Tibial artery (tissue), 4 donors: ENCODE results near the gene FAM83G.

Experiments used
- DNase-seq, 2 donors: peaks; one replicate each; pipeline ENCODE4 v3.0.0-alpha.2; 2019
- H3K27ac ChIP-seq, 2 donors: fragments of 200-600 bp; sonication (generic) in 1 of 2; 1 replicate in 1 of 2; 2 replicates in 1 of 2; pipeline ENCODE4 v1.5.1; 2018 to 2019; ENCODE audit warnings: mild to moderate bottlenecking in 1 of 2
- H3K27me3 ChIP-seq, 2 donors: fragments of 200-600 bp; sonication (generic) in 1 of 2; one replicate each; pipeline versions ENCODE4 v1.5.1 to v1.6.0; 2016 to 2019
- H3K36me3 ChIP-seq, 3 donors: fragments of 200-600 bp; sonication (generic) in 2 of 3; one replicate each; pipeline ENCODE4 v1.5.1; 2016 to 2019; ENCODE audit warnings: mild to moderate bottlenecking in 2 of 3
- H3K4me1 ChIP-seq, 4 donors: fragments of 200-600 bp; sonication (generic) in 2 of 4; 1 replicate in 3 of 4; 2 replicates in 1 of 4; pipeline ENCODE4 v1.5.1; 2016 to 2019
- H3K4me3 ChIP-seq, 2 donors: fragments of 200-600 bp; sonication (generic) in 1 of 2; 1 replicate in 1 of 2; 2 replicates in 1 of 2; pipeline ENCODE4 v1.5.1; 2018 to 2019; ENCODE audit warnings: mild to moderate bottlenecking in 2 of 2
- H3K9me3 ChIP-seq, 3 donors: fragments of 200-600 bp; sonication (generic) in 1 of 3; one replicate each; pipeline ENCODE4 v1.5.1; 2016 to 2019
- intact Hi-C: fragments of 100-400 bp; cut with DNase I; formaldehyde crosslinking; loops from one replicate; pipeline ENCODE4 v1.15.0; 2023; ENCODE audit warnings: low total_unique reads
- TF ChIP-seq, protein P1 (sequence below), 2 experiments: fragments of 200-600 bp in 1 of 2; fragments of 450-650 bp in 1 of 2; IDR thresholded peaks; one replicate each; pipeline ENCODE4 v1.5.1; 2017 to 2019; ENCODE audit warnings: antibody characterized with exemption in 2 of 2, mild to moderate bottlenecking in 1 of 2, moderate library complexity in 1 of 2

Gene FAM83G

DNA sequence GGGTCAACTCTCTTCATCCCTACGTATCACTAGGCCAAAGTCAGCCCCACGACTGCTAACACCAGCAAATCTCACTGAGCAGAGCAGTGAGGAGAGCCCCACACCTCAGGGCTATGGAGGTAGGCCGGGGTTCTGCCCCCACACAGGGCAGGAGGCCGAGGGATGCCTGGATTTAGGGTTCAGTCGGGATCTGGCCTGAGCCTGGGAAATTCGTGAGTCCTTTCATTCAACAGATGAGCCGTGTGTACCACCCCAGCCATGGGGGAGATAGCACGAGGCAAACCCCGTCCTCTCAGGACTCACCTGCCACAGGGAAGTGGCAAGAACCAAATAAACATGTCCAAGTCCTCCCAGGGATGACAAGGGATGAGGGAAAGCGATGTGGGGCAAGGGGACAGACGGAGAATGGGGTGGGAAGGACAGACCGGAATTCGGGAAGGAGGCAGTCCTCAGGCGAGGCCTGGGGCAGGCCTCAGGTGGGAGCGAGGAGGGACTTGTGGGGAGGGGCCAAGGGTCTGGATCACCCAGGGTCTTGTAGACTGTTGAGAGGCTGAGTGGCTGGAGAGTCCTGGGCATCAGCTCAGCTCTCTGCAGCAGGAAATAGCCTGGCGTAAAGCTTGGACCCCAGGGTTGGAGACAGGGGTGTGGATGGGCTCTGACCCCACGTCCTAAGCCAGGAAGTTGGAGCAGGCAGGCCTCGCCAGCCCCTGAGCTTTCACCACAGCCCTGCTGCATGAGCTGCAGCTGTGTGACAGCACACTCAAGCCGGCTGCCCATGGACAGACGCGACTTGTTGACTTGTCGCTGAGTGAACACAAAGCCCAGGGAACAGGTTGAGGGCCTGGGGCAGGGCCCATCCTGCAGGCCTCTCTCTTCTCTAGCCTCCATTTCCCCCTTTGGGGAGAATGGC is 7.9 kb upstream of the FAM83G start:
- H3K27ac ChIP-seq = no peak overlapping the region
- H3K9me3 ChIP-seq = no peaks in the 10 kb centered on the region
- TF ChIP-seq, protein P1, sequence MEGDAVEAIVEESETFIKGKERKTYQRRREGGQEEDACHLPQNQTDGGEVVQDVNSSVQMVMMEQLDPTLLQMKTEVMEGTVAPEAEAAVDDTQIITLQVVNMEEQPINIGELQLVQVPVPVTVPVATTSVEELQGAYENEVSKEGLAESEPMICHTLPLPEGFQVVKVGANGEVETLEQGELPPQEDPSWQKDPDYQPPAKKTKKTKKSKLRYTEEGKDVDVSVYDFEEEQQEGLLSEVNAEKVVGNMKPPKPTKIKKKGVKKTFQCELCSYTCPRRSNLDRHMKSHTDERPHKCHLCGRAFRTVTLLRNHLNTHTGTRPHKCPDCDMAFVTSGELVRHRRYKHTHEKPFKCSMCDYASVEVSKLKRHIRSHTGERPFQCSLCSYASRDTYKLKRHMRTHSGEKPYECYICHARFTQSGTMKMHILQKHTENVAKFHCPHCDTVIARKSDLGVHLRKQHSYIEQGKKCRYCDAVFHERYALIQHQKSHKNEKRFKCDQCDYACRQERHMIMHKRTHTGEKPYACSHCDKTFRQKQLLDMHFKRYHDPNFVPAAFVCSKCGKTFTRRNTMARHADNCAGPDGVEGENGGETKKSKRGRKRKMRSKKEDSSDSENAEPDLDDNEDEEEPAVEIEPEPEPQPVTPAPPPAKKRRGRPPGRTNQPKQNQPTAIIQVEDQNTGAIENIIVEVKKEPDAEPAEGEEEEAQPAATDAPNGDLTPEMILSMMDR (IDR thresholded peaks at IDR 0.05) = no peak
- H3K27me3 ChIP-seq = no peaks in the 10 kb centered on the region
- intact Hi-C loops = no loop called here
- H3K36me3 ChIP-seq = no peaks in the 10 kb centered on the region
- DNase-seq = no peak
- H3K4me3 ChIP-seq = no peak overlapping the region
- no peaks in the 10 kb centered on the region for H3K4me1 ChIP-seq

DNA sequence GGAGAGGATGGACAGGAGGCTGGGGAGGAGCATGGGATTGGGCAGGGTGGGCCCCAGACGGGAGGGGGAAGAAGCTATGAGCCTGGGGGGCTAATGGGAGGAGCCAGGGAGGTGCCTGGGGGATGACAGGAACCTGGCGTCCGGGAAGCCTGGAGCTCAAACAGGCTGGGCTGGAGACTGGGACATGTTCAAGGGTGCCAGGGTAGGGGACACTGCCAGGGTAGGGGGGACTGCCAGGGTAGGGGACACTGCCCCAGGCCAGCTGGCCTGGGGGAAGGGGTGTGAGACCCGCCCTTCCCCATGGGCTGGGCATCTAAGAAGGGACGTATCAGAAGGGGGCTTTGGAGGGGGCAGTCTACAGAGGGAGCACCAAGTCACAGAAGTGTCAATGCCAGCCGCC is 7.0 kb upstream of the FAM83G start:
- Histone ChIP-seq H3K27me3 (no peaks in the 10 kb centered on the region), H3K4me1 (no peaks in the 10 kb centered on the region), H3K27ac (no peak overlapping the region), H3K4me3 (no peak overlapping the region), H3K36me3 (no peaks in the 10 kb centered on the region), H3K9me3 (no peaks in the 10 kb centered on the region)
- intact Hi-C loops = no loop called here
- TF ChIP-seq, protein P1 (IDR thresholded peaks at IDR 0.05) = no peak
- no peak for DNase-seq

DNA sequence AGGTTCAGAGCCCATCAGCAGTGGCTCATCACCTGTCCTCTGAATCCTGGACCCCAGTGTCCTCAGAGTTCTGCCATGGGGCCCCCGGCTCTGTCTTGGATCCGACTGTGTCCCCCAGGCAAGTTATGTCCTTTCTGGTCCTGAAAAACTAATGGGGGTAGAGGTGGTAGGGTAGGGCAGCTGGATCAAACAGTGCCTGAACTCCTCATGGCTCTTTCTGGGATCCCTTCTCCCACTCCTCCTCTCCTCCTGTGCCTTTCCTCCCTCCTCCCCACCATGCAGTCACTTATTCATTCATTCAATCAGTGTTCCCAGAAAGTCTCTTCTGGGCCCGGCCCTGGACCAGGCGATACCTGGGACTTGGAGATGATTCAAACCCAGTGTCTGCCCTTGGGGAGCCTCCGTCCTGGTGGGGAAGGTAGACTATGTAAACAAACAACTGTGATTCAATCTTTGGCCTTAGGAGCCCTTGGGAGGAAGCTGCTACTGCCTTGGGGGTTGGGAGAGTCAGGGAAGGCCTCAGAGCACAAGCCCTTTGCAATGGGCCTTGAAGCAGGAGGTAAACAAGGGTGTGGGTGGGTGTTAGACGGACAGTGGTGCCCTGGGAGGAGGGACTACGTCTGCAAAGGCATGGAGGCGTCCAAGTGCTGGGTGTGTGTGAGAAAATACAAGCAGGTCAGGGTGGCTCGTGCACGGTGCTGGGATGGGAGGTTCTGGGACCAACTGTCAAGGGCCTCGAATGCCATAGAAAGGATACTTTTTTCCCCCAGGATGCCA is 6.4 kb upstream of the FAM83G start:
- Histone ChIP-seq H3K27me3 (no peaks in the 10 kb centered on the region), H3K4me1 (no peaks in the 10 kb centered on the region), H3K36me3 (no peaks in the 10 kb centered on the region), H3K4me3 (no peak overlapping the region), H3K9me3 (no peaks in the 10 kb centered on the region), H3K27ac (no peak overlapping the region)
- intact Hi-C loops = no loop called here
- TF ChIP-seq, protein P1 (IDR thresholded peaks at IDR 0.05) = no peak
- DNase-seq = no peak

DNA sequence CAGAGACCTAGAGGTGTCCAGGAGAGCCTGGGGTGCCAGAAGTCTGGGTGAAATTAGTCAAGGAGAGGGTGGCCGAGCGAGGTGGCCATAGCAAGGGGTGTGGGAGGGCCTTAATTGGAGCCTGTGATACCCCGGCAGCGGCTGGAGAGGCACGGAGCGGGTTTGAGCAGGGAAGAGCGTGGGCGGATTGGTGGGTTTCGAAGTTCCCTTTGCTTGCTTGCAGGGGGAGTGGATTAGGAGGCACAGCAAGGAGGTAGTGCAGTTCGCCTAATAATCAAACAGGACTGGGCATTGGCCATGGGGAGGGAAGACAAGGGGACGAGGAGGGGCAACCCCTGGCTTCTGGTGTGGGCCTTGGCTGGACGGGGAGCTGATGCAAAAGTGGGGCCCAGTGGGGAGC is 5.4 kb upstream of the FAM83G start:
- intact Hi-C loops = no loop called here
- Histone ChIP-seq H3K27ac (no peak overlapping the region), H3K9me3 (no peaks in the 10 kb centered on the region), H3K36me3 (no peaks in the 10 kb centered on the region), H3K4me3 (no peak overlapping the region), H3K27me3 (no peaks in the 10 kb centered on the region), H3K4me1 (peaks cover 0 to 3% (median 3%) of the 10 kb centered on the region in 4 donors)
- no peak for DNase-seq
- TF ChIP-seq, protein P1 (IDR thresholded peaks at IDR 0.05) = no peak

DNA sequence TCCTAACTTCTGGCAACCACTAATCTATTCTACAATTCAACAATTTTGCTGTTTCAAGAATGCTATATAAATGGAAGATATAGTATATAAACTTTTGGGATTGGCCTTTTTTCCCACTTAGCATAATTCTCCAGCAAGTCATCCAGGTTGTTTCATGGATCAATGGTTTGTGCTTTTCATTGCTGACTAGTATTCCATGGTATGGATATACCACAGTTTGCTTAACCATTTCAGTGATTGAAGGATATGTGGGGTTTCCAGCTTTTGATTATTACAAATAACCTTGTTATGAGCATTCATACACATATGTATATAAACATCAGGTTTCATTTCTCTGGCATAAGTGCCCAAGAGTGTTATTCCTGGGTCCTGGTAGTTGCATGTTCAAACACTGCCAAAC is 2.1 kb upstream of the FAM83G start:
- Histone ChIP-seq H3K36me3 (no peaks in the 10 kb centered on the region), H3K9me3 (no peaks in the 10 kb centered on the region), H3K4me1 (peaks cover 0 to 30% (median 25%) of the 10 kb centered on the region in 4 donors), H3K27ac (no peak overlapping the region), H3K27me3 (no peaks in the 10 kb centered on the region), H3K4me3 (no peak overlapping the region)
- TF ChIP-seq, protein P1 (IDR thresholded peaks at IDR 0.05) = no peak
- DNase-seq = no peak
- intact Hi-C loops = no loop called here
